GM19099 (cell line): ENCODE measurements around the gene LMAN1.

Source experiments
- POLR2A ChIP-seq: IDR thresholded peaks from 3 replicates; pipeline ENCODE4 v1.6.1; 2011; ENCODE audit warnings: low read depth; ENCODE audit not compliant: insufficient read length; ENCODE audit errors: extremely low read depth

LMAN1 gene

GRCh38 chr18:59380706-59381105, 21.6 kb upstream of the LMAN1 start:
- no peak for TF ChIP-seq POLR2A

- TF ChIP-seq POLR2A: no peak
These were observed 20.9 kb upstream of the LMAN1 start for GRCh38 chr18:59379772-59380522.

- TF ChIP-seq POLR2A: no peak
These were observed 18.7 kb upstream of the LMAN1 start for GRCh38 chr18:59377613-59378337.

GRCh38 chr18:59376351-59376935, 17.4 kb upstream of the LMAN1 start:
- TF ChIP-seq POLR2A: no peak

GRCh38 chr18:59374128-59374527, 15.1 kb upstream of the LMAN1 start:
- no peak for TF ChIP-seq POLR2A

- TF ChIP-seq POLR2A: no peak
These were observed 13.9 kb upstream of the LMAN1 start for GRCh38 chr18:59372975-59373374.

GRCh38 chr18:59360381-59360780, 1.3 kb upstream of the LMAN1 start:
- TF ChIP-seq POLR2A: no peak

- TF ChIP-seq POLR2A: no peak
These were observed 499 bp upstream of the LMAN1 start for GRCh38 chr18:59359576-59359952.

GRCh38 chr18:59358414-59358711, 702 bp downstream of the LMAN1 start:
- no peak for TF ChIP-seq POLR2A

- TF ChIP-seq POLR2A: no peak
These were observed 1.1 kb downstream of the LMAN1 start for GRCh38 chr18:59357928-59358327.

GRCh38 chr18:59354731-59355130, 4.3 kb downstream of the LMAN1 start:
- TF ChIP-seq POLR2A: no peak

GRCh38 chr18:59353079-59353680, 5.9 kb downstream of the LMAN1 start:
- TF ChIP-seq POLR2A: no peak

- no peak for TF ChIP-seq POLR2A
These were observed 6.7 kb downstream of the LMAN1 start for GRCh38 chr18:59352250-59352855.

GRCh38 chr18:59345556-59345955, 13.5 kb downstream of the LMAN1 start:
- TF ChIP-seq POLR2A: no peak

- TF ChIP-seq POLR2A: no peak
These were observed 14.1 kb downstream of the LMAN1 start for GRCh38 chr18:59344996-59345395.
